Neutrophil (primary cell): ENCODE data around the gene B3GNT5.

Source experiments
- H3K27ac ChIP-seq: fragments of 200-600 bp; sonication (generic); 2 replicates; pipeline ENCODE4 v1.5.1; 2016; ENCODE audit warnings: mild to moderate bottlenecking, moderate library complexity
- H3K27me3 ChIP-seq: fragments of 200-600 bp; sonication (generic); 2 replicates; pipeline ENCODE4 v1.6.0; 2016; ENCODE audit warnings: mild to moderate bottlenecking
- H3K36me3 ChIP-seq: fragments of 200-600 bp; sonication (generic); 2 replicates; pipeline ENCODE4 v1.5.1; 2017
- H3K4me1 ChIP-seq, 2 experiments: fragments of 200-600 bp in 1 of 2; sonication (generic) in 1 of 2; 1 replicate in 1 of 2; 2 replicates in 1 of 2; pipeline versions ENCODE4 v1.5.1 to v1.6.1; 2013 to 2016; ENCODE audit warnings: low read depth in 1 of 2, low read length in 1 of 2, mild to moderate bottlenecking in 1 of 2, moderate library complexity in 1 of 2; ENCODE audit not compliant: control insufficient read depth in 1 of 2, insufficient read depth in 1 of 2
- H3K4me3 ChIP-seq, 2 experiments: fragments of 200-600 bp in 1 of 2; sonication (generic) in 1 of 2; 1 replicate in 1 of 2; 2 replicates in 1 of 2; pipeline ENCODE4 v1.5.1; 2013 to 2016; ENCODE audit warnings: low read depth in 1 of 2, low read length in 1 of 2, mild to moderate bottlenecking in 1 of 2, moderate library complexity in 1 of 2
- H3K9me3 ChIP-seq: fragments of 200-600 bp; sonication (generic); 2 replicates; pipeline ENCODE4 v1.5.1; 2016
- CTCF ChIP-seq: fragments of 200-600 bp; sonication (generic); IDR thresholded peaks from 2 replicates; pipeline ENCODE4 v1.5.1; 2016; ENCODE audit warnings: antibody characterized with exemption

The B3GNT5 gene

GRCh38 chr3:183252973-183253527 lies at the start of gene B3GNT5:
TSS of gene B3GNT5 (plus strand) at chr3:183253253. CDS start at chr3:183269799, 16,546 bp downstream.
- no peaks in the 10 kb centered on the region for H3K9me3 ChIP-seq
- H3K4me3 ChIP-seq = peak within 1 kb of the TSS; percentile 74 to 98
- H3K36me3 ChIP-seq = peaks cover 3% of the 10 kb centered on the region
- no peaks in the 10 kb centered on the region for H3K27me3 ChIP-seq
- peaks cover 15 to 28% of the 10 kb centered on the region in 2 experiments for H3K4me1 ChIP-seq
- H3K27ac ChIP-seq = peak within 1 kb of the TSS; percentile 97
- TF ChIP-seq CTCF = no peak

GRCh38 chr3:183203670-183204069 lies 49.4 kb upstream of the B3GNT5 start:
- Histone ChIP-seq H3K27ac (no peak overlapping the region), H3K4me1 (peaks cover 17 to 19% of the 10 kb centered on the region in 2 experiments)

GRCh38 chr3:183208260-183208659 lies 44.8 kb upstream of the B3GNT5 start:
- no peak for TF ChIP-seq CTCF
- Histone ChIP-seq H3K9me3 (no peaks in the 10 kb centered on the region), H3K36me3 (no peaks in the 10 kb centered on the region), H3K4me3 (no peak overlapping the region), H3K27ac (peak overlapping the region; percentile 1), H3K4me1 (peaks cover 58 to 59% of the 10 kb centered on the region in 2 experiments), H3K27me3 (no peaks in the 10 kb centered on the region)

More at GRCh38 chr3:183203670-183204069, 49.4 kb upstream of the B3GNT5 start:
- TF ChIP-seq CTCF = no peak
- Histone ChIP-seq H3K27me3 (no peaks in the 10 kb centered on the region), H3K4me3 (no peak overlapping the region), H3K9me3 (no peaks in the 10 kb centered on the region), H3K36me3 (no peaks in the 10 kb centered on the region)

- Histone ChIP-seq H3K4me1 (peaks cover 62 to 63% of the 10 kb centered on the region in 2 experiments), H3K36me3 (no peaks in the 10 kb centered on the region), H3K9me3 (no peaks in the 10 kb centered on the region), H3K27ac (peak overlapping the region; percentile 98), H3K4me3 (no peak overlapping the region), H3K27me3 (no peaks in the 10 kb centered on the region)
- no peak for TF ChIP-seq CTCF
Observed at GRCh38 chr3:183208800-183209199, 44.3 kb upstream of the B3GNT5 start.

- no peaks in the 10 kb centered on the region for H3K36me3 ChIP-seq
- H3K4me3 ChIP-seq = peak overlapping the region; percentile 56 to 67
- no peaks in the 10 kb centered on the region for H3K27me3 ChIP-seq
- peaks cover 62% of the 10 kb centered on the region in 2 experiments for H3K4me1 ChIP-seq
- H3K27ac ChIP-seq = peak overlapping the region; percentile 98
- H3K9me3 ChIP-seq = no peaks in the 10 kb centered on the region
- no peak for TF ChIP-seq CTCF
Observed at GRCh38 chr3:183210341-183210740, 42.7 kb upstream of the B3GNT5 start.
